ENCODE data around the gene PAK1.
"Not testable (repeated sequence)": the region's sequence is repeated elsewhere in the genome, so short reads cannot be mapped to it uniquely, and the experiment has no call there.

The PAK1 gene

DNA sequence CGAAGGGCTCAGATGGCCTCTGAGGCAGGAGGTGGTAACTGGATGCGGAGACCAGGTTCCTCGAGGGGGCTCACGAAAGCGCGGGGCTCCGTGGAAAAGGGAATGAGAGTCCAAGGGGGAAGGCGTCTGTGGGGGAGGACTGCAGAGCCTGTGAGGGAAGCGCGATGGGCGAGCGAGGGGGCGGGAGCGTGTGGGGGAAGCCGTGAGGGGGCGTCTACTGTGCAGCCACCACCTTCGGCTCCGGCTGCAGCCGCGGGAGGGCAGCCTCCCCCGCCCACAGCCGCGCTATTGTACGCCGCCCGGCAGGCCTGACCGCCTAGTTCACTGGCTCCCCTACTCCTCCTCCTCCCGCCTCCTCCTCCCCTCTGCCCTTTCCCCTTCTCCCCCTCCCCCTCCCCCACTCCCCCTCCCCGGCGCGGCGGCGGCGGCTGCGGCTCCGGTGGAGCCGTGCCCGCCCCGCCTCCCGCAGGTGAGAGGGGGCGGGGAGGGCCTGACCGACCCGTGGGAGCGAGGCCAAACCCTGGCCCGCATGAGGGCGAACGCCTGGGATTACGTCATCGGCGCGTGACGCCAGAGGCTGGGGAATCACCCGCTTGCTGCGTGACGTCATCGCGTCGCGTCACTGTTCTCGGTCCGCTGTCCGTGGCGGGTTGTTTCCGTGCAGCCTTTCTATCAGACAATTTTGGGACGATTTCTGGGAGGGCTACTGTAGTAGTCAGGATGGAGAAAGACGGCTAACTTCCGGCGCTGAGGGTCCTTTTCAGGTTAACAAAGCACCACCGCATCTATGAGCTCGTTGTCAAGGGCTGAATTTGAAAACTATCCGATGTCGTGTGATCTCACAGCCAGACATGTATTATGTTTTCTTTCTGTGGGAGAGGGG, at the start of gene PAK1:
TSS of gene PAK1 (minus strand) at position 294 of the 883 bp plus-strand sequence. CDS start 81,574 bp downstream, outside the sequence.
- DNase-seq (ENCODE audit: low read depth), result peak; percentile 76

DNA sequence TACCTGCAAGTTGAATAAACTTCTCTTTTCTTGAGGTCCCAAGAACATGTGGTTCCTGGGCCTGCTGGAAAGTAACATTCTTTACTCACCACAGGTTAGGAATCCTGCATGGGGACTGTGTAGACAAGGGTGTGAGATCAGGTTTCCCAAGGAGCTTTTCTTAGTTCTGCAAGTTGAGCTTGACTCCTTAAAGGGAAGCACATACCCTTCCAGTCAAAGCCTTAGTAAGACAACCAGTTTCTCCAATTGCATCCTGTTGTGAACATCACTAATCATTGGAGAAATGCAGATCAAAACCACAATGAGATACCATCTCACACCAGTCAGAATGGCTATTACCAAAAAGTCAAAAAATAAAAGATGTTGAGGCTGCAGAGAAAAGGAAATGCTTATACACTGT, 48.3 kb upstream of the PAK1 start:
- DNase-seq (ENCODE audit: low read depth), result no peak

DNA sequence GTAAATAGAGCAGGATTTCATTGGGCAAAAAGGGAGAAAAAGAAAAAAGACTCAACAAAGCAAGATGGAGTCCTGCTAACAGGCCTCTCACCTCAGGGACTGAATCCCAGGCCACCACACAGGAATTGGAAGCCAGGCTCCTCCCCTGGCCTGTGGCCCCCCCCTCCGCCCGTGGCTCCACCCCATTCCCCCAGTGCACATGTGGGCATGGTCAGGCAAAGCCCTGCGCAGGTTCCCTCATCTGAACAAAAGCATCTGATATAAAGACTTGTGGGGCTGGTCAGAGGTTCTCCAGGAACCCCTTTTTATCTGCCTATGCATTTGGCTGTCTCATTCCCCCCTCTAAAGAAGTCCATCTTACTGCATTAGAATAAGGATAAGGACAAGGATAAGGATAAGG, 46.0 kb upstream of the PAK1 start:
- no peak for DNase-seq (ENCODE audit: low read depth)

DNA sequence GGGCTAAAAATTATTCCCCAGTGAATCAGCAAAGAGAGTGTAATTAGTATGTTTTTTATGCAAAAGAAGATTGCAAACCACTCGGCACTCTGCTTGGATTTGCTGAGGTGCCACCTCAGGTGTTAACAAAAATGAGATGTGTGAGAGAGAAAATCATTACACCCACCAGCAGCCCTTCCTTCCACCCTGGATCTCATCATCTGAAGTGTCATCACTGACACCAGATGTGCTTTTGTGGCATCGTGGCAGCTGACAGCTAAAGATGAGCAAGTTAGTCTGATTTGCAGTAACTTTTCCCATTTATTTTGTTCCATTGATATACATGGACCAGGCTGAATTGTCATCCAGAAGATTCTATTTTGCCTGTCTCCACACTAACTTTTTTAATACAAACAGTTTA, 44.6 kb upstream of the PAK1 start:
- DNase-seq (ENCODE audit: low read depth), result no peak

DNA sequence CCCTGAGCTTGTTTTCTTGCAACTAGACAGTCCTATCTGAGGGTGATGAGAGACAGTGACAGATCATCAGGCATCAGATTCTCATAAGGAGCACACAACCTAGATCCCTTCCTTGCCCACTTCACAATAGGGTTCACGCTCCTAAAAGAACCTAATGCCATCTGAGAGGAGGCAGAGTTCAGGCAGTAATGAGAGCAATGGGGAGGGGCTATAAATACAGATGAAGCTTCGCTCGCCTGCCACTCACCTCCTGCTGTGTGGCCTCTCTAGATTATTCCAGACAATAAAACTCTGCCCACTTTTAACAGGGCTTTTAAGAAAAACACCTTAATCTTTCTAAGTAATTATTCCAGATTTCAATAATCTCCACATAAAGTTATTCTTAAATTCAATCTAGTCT, 43.9 kb upstream of the PAK1 start:
- DNase-seq (ENCODE audit: low read depth), result no peak

DNA sequence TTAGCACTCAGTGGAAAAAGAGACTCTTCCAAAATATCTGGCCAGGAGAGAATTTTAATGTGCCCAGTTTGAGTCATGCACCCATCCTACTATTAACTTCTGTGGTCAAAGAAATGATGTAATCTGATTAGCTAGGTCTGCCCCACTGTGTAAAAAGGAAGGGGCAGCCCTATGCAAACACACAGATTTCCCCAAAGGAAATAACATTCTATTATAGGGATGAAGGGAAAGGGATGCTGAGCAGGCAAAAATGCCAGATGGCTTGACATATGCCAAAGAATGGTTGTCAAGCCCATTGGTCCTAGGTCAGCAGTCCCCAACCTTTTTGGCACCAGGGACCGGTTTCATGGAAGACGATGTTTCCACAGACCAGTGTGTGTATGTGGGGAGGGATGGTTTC, 43.3 kb upstream of the PAK1 start:
- DNase-seq (ENCODE audit: low read depth), result no peak

DNA sequence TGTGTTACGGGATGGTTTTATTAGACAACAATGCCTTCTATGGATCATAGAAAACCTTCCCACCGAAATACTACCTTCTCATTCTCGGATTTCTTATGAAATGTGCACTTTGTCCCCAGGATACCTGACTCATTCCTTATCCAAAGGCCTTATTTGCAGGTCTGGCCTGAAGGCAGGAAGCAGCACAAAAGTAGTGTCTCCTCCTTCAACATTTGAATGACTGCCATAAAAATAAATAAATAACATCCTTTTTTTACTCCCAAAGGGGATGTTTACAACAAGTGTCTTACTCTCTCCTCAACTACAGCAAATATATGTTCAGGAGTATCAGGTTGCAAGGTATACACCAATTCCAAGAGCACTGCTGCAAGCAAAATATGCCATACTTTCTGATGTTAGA, 41.6 kb upstream of the PAK1 start:
- DNase-seq (ENCODE audit: low read depth), result no peak

DNA sequence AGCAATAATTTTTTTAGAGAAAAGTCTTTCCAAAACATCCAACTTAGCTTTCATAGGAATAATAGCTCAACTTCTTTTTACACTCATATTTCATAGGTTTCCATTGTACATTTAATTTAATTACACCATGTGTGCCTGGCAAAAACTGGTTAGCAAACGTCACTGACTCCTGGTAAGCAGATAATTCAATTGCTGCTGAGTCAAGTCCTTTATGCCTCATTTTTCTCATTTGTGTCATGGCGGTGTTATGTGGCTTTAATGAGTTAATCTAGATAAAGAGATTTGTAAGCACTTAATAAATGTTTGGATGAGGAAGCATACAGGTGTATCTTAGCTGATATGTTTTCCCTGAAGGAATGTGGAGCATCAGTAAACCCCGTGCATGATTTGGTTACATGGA, 41.2 kb upstream of the PAK1 start:
- no peak for DNase-seq (ENCODE audit: low read depth)

DNA sequence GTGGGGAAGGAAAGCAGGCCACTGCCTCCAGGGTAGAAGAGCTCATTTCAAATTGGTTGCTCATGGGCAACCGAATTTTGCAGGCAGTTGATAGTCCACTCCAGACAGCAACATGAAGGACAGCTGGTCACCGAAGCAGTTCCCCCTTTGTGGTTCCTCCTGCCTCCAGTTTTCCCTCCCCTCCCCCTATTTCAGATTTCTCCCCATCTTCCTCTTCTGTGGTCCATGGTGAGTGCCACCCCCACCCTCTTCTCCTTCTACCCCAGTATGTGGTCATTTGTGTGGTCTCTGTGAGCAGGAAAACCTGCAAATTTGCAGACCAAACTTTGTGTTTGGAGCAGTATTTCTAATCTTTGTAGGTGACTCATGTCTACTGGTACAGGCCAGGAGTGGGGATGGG, 38.2 kb upstream of the PAK1 start:
- no peak for DNase-seq (ENCODE audit: low read depth)

DNA sequence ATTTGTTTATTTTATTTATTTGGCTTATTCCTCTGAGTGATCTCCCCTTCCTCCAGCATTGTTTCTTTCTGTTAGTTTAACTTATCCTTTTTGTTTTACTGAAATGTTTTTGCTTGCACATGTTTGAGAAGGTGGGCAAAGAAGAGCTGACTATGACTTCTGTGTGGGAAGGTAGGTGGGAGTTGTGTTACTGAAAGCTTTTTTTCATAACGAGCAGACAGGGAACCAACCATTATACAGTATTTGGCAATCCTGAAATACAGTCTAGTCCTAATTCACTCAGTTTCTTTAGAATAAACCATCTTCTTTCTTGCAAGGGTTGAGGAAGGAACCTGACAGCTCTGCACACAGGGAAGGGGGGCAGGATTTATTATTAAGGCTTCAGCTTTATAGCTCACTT, 37.0 kb upstream of the PAK1 start:
- DNase-seq (ENCODE audit: low read depth), result no peak

DNA sequence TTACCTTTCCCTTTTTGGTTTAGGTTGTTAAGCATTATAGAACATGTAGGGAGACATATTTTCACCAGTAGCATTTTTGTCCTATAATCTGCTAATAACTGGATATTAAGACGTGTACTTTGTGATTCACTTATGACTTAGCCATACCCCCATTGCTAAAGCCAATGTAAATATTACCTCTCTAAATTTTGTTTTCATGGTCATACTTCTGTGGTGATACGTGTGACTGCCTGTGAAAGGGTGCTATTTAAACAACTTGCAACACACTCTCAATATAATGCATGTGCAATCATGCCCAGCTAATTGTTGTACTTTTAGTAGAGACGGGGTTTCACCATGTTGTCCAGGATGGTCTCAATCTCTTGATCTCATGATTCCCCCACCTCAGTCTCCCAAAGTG, 36.2 kb upstream of the PAK1 start:
- no peak for DNase-seq (ENCODE audit: low read depth)

DNA sequence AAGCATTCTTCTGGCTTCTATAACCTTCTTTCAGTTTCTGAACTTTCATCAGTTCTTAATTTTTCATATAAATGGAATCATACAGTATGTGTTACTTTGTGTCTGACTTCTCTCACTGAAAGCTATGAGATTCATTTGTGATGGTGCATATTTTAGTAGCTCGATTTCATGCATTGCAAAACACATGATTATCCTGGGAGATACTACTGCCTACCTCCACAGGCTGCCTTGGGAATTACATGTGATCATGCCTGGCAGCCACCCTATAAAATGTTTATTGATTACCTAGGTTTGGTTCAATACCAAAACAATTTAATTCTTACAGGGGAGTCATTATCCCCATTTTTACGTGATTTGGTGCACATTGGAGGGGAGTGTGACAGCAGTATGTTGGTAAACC, 34.1 kb upstream of the PAK1 start:
- DNase-seq (ENCODE audit: low read depth), result no peak

DNA sequence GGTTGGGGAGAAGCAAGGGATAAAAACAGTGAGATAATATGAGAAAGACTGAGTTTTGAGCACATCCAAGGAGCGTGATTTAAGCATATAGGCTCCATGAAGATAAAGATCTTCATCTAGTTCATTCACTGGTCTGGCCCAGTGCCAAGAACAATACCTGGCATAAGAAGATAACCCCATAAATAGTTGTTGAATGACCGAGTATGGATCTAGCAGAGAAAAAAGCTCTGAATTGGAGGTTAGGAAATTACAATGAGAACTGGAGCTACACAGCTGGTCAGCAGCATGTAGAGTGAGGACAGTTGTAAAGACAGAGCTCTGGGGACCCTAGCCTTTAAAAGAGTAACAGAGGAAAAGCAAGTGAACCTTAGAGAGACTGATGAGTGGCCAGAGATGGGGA, 33.0 kb upstream of the PAK1 start:
- DNase-seq (ENCODE audit: low read depth), result no peak

DNA sequence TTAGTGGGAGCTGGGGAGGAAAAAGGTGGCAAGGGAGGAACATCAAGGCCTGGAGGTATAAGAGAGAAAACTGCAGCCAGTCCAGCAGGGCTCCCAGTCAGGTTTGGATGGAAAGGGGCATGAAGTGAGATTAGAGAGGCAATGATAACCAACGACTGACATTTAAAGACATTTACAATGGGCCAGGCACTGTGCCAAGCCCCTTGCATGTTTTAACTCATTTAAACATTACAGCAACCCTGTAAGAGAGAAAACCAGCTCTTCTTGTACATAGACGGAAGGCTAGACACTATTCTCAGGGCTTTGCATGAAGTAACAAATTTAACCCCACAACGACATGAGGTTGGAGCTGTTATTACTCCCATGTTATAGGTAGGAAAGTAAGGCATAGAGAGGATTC, 32.1 kb upstream of the PAK1 start:
- DNase-seq (ENCODE audit: low read depth), result no peak

DNA sequence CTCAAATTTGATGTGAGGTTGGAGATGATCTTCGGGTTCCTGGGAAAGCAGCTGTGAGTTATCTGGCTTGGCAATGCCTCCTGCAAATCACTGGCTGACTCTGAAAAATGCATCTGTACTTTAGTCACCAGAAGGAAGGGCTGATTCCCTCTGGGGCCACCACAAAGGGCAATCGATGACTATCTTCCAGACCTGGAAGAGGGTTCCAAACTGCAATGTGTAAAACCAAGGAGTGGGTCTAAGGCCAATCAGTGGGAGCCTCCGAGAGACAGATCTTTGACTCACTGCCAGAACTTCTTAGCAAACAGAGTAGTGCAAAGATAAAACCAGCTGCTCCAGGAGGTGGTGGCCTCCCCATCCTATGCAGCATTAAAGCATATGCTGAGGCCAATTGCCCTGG, 29.1 kb upstream of the PAK1 start:
- DNase-seq (ENCODE audit: low read depth), result no peak

DNA sequence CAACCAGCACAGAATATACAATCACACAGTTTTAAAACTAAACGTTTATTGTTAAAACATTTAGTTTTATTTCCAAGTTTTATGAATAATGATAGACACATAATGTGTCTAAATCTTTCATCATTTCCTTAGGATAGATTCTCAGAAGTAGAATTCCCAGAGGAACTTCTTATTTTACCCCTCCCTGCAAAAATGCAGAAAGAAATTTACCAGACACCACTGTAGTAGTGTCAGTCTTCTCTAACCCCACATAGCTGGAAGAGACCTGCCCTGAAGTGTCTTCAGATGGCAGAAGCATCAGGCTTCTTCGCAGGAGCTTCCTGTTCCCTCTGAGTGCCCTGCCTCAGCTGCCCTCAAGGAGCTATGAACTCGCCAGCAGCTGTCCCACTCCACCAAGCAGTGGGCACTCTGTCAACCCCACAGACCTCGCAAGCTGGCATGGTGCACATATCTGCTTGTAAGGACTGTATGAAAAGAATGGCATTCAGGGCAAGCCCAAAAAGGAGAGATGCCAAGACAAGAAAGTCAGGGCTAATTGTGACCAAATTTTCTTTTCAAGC, 28.5 kb upstream of the PAK1 start:
- no peak for DNase-seq (ENCODE audit: low read depth)

DNA sequence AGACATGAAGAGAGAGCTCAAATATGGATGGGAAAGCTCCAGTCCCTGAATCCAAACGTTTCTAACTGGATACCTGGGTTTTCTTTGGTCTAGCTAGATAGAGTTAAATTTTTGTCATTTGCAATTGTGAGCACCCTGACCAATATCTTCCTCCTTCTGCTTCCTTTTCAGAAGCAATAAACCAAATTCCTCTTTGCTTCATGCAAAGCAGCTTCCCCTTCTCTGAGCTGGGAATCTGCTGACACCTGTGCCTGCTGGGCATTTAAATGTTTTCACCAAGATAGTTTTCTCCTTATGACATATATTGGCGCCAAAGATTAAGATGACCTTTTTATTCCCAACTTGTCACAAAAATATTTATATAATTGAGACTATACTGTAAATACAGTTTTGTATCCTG, 27.9 kb upstream of the PAK1 start:
- no peak for DNase-seq (ENCODE audit: low read depth)

DNA sequence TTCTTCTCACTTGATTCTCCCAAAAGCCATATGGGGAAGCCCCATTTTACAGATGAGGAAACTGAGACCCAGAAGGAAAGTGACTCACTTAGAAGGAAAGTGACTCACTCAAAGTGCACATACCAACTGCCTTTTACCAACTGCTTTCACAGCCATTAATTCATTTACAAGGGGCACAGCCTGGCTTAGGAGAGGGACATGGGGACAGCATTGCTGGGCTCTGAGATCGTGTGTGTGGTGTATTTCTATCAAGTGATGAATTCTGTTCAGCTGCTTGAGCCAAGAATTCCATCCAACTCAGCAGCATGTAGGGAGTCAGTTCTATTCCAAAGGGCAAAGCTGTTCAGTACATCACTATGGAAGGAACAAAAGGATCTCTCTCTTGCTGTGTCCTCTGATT, 23.5 kb upstream of the PAK1 start:
- no peak for DNase-seq (ENCODE audit: low read depth)

DNA sequence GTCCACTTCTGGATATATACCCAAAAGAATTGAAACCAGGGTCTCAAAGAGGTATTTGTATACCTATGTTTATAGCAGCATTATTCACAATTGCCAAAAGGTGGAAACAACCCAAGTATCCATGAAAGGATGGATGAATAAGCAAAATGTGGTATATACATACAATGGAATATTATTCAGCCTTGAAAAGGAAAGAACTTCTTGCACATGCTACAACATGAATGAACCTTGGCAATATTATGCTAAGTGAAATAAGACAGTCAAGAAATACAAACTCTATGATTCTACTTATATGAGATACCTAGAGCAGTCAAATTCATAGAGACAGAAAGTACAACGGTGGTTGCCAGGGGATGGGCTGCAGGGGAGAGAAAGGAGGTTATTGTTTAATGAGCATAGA, 21.6 kb upstream of the PAK1 start:
- no peak for DNase-seq (ENCODE audit: low read depth)

DNA sequence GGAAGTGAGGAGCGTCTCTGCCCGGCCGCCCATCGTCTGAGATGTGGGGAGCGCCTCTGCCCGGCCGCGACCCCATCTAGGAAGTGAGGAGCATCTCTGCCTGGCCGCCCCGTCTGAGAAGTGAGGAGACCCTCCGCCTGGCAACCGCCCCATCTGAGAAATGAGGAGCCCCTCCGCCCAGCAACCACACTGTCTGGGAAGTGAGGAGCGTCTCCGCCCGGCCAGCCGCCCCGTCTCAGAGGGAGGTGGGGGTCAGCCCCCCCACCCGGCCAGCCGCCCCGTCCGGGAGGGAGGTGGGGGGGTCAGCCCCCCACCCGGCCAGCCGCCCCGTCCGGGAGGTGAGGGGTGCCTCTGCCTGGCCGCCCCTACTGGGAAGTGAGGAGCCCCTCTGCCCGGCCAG, 16.1 kb upstream of the PAK1 start:
- DNase-seq (ENCODE audit: low read depth), result not testable (repeated sequence)

DNA sequence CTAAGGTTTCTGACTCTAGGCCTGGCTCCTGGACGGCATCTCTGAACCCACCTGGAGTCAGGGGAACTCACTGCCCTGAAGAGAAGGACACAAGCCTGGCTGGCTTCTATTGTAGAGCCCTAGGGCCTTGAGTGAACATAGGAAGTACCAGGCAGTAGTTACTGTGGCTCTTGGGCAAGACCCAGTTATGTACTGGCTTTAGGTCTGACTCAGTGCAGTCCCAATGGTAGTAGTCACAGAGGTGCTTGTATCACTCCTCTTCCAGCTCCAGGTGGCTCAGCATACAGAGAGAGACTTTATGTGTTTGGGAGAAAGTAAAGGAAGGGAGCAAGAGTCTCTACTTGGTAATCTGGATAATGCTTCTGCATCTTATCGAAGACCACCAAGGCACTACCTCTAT, 13.9 kb upstream of the PAK1 start:
- no peak for DNase-seq (ENCODE audit: low read depth)

DNA sequence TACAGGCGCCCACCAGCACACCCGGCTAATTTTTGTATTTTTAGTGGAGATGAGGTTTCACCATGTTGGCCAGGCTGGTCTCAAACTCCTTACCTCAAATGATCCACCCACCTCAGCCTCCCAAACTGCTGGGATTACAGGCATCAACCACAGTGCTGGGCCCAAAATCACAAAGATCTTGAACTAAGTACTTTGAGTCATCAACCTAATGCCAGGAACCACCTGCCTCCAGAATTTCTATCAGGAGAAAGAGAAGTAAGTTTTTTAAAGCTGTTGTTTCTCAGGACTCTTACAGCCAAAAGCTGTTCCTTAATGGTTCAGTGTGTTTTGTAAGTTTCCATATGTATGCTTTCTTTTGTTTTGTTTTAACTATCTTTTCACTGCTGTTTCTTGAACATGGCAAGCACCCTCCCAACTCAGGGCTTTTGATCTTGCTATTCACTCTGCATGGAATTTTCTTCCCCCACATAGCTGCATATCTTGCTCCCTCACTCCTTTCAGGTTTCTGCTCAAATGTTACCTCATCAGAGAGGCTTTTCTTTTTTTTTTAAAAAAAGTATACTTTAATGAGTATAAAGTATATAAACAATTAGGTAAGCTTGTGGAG, 6.0 kb upstream of the PAK1 start:
- DNase-seq (ENCODE audit: low read depth), result no peak

DNA sequence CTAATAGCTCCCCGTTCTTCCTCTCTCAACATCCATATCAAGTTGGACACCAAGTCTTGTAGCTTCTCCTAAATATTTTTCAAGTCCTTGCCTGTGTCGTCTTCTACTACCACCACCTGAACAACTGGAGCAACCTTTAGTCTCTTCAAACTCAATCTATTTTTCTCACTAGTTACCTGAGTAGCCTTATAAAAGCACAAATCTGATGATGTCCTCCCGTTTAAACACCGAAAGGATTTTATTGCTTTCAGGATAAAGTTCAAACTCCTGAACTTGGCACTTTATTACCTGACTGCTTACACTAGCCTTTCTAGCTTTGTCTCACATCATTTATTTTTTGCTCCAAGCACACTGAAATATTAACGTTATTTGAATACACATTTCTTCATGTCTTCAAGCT, 1.3 kb upstream of the PAK1 start:
- no peak for DNase-seq (ENCODE audit: low read depth)

DNA sequence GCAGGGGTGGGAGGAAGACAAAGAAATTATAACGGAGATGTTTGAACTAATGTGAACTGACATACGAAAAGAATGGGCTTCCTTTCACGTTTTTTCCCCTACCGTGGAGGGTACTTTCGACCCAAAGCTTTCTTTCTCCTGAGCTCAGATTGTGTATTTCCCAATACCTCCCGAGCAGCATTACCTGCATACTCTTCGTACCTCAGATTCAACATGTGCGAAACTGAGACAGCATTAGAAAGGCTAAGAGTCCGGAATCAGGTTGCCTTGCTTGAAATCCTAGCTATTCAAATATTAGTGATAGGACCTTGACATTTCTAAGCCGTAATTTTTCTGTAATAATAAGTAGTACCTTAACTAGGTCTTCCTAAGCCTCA, 778 bp upstream of the PAK1 start:
- no peak for DNase-seq (ENCODE audit: low read depth)

Data from stimulated activated CD8-positive, alpha-beta memory T cell treated with anti-CD3 and anti-CD28 coated beads, Interleukin-7, amount 100 ng/mL, for 24 hours (primary cell).